Gastroesophageal sphincter (tissue), 3 donors: ENCODE data around the gene DTNBP1.

ENCODE experiments used
- EP300 ChIP-seq: sonication (generic); formaldehyde crosslinking; IDR thresholded peaks from one replicate; pipeline ENCODE4 v1.6.1; 2017; ENCODE audit warnings: antibody characterized with exemption, mild to moderate bottlenecking
- POLR2A ChIP-seq, 2 donors: fragments of 450-650 bp; IDR thresholded peaks; one replicate each; pipeline ENCODE4 v1.6.1; 2017; ENCODE audit warnings: antibody characterized with exemption in 2 of 2, mild to moderate bottlenecking in 2 of 2, moderate library complexity in 1 of 2
- POLR2AphosphoS5 ChIP-seq: sonication (generic); formaldehyde crosslinking; IDR thresholded peaks from one replicate; pipeline ENCODE4 v1.6.1; 2017; ENCODE audit warnings: antibody characterized with exemption
- TF ChIP-seq, protein P1 (sequence below), 4 experiments: fragments of 200-600 bp in 2 of 4; fragments of 450-650 bp in 2 of 4; sonication (generic) in 1 of 4; IDR thresholded peaks; one replicate each; pipeline ENCODE4 v1.5.1; 2017 to 2019; ENCODE audit warnings: antibody characterized with exemption in 4 of 4, mild to moderate bottlenecking in 2 of 4, moderate library complexity in 2 of 4

DNA sequence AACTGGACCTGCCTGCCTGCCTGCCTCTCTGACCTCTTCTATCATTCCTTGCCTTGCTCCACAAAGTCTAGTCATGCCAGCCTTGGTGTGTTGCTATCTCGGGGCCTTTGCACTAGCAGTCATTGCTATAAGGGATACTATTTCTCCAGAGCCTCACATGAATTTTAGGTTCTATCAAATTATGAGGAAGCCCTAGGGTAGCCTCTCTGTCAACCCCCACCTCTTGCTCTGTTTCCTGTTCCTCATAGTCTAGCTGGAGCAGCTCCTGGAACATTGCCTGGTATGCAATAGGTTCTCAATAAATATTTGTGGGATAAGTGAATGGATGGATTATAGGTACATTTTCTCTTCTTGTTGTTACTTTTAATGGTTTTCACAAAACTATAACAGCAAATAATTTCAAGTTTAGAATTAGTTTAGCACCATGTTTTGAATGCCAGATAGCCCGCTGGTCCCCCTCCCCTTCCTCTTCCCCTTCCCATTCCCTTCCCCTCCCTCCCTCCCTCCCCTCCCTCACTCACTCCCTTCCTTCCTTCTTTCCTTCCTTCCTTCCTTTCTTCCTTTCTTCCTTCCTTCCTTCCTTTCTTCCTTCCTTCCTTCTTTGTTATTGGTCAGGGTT lies 46.9 kb upstream of the DTNBP1 start:
- TF ChIP-seq, protein P1, sequence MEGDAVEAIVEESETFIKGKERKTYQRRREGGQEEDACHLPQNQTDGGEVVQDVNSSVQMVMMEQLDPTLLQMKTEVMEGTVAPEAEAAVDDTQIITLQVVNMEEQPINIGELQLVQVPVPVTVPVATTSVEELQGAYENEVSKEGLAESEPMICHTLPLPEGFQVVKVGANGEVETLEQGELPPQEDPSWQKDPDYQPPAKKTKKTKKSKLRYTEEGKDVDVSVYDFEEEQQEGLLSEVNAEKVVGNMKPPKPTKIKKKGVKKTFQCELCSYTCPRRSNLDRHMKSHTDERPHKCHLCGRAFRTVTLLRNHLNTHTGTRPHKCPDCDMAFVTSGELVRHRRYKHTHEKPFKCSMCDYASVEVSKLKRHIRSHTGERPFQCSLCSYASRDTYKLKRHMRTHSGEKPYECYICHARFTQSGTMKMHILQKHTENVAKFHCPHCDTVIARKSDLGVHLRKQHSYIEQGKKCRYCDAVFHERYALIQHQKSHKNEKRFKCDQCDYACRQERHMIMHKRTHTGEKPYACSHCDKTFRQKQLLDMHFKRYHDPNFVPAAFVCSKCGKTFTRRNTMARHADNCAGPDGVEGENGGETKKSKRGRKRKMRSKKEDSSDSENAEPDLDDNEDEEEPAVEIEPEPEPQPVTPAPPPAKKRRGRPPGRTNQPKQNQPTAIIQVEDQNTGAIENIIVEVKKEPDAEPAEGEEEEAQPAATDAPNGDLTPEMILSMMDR (IDR thresholded peaks at IDR 0.05) = no peak
- TF ChIP-seq POLR2A (IDR thresholded peaks at IDR 0.05) = no peak
- TF ChIP-seq EP300 = no peak
- TF ChIP-seq POLR2AphosphoS5 = no peak
